Ascending aorta (tissue), 2 donors: ENCODE results near the gene CYP4F22. TPM values are rescaled to one million over a fixed set of nuclear protein-coding genes. Genes with fewer than 3 reads are reported as not detected.

ENCODE experiments used
- DNase-seq, 2 donors: peaks; one replicate each; pipeline ENCODE4 v3.0.0-alpha.2; 2019; ENCODE audit warnings: low spot score in 2 of 2
- H3K27ac ChIP-seq, 2 donors: fragments of 200-600 bp; sonication (generic); one replicate each; pipeline ENCODE4 v1.5.1; 2016 to 2017; ENCODE audit warnings: mild to moderate bottlenecking in 1 of 2
- H3K27me3 ChIP-seq: fragments of 200-600 bp; sonication (generic); one replicate; pipeline ENCODE4 v1.5.1; 2017
- H3K36me3 ChIP-seq, 2 donors: fragments of 200-600 bp; sonication (generic); one replicate each; pipeline ENCODE4 v1.5.1; 2016
- H3K4me1 ChIP-seq, 2 donors: fragments of 200-600 bp; sonication (generic); one replicate each; pipeline ENCODE4 v1.5.1; 2016 to 2017; ENCODE audit warnings: mild to moderate bottlenecking in 1 of 2
- H3K4me3 ChIP-seq, 2 donors: fragments of 200-600 bp; sonication (generic); one replicate each; pipeline ENCODE4 v1.5.1; 2016 to 2017; ENCODE audit warnings: mild to moderate bottlenecking in 1 of 2
- H3K9me3 ChIP-seq, 2 donors: fragments of 200-600 bp; sonication (generic); one replicate each; pipeline ENCODE4 v1.5.1; 2016
- intact Hi-C: fragments of 100-400 bp; cut with DNase I; formaldehyde crosslinking; loops from one replicate; pipeline ENCODE4 v1.15.1; 2023
- total RNA-seq: library from RNA; depleted of rRNA; stranded (reverse); fragments of >200 nt; gene quantifications from one replicate; pipeline ENCODE4 v1.1.0, GENCODE V29; 2016
- TF ChIP-seq, protein P1 (sequence below), 3 experiments: fragments of 200-600 bp in 2 of 3; fragments of 450-650 bp in 1 of 3; sonication (generic) in 2 of 3; IDR thresholded peaks; one replicate each; pipeline ENCODE4 v1.5.1; 2016 to 2019; ENCODE audit warnings: antibody characterized with exemption in 3 of 3, mild to moderate bottlenecking in 1 of 3, moderate library complexity in 1 of 3

CYP4F22 gene
- total RNA-seq, 1 donor from 2014 or later = not detected

DNA sequence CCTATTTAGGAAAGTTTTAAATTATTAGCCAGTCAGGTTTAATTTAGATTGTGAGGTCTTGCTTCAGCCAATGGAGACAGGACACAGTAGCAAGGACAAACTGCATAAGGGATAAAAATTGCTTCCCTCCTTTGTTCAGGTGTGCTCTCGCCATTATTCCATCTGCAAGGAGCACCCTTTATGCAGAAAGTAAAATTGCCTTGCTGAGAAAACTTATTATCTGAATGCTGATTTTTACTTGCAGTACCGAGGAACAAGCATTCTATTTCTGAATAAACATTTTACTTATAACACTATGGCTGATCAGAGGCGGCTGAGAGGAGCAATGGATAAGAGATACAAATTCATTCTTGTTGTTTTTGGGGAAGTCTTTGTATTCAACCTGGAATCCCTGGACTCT lies 8.0 kb downstream of the CYP4F22 start:
- Histone ChIP-seq H3K4me1 (no peaks in the 10 kb centered on the region), H3K36me3 (no peaks in the 10 kb centered on the region), H3K27ac (no peak overlapping the region), H3K27me3 (no peaks in the 10 kb centered on the region), H3K9me3 (peaks cover 0 to 11% of the 10 kb centered on the region in 2 donors), H3K4me3 (no peak overlapping the region)
- TF ChIP-seq, protein P1, sequence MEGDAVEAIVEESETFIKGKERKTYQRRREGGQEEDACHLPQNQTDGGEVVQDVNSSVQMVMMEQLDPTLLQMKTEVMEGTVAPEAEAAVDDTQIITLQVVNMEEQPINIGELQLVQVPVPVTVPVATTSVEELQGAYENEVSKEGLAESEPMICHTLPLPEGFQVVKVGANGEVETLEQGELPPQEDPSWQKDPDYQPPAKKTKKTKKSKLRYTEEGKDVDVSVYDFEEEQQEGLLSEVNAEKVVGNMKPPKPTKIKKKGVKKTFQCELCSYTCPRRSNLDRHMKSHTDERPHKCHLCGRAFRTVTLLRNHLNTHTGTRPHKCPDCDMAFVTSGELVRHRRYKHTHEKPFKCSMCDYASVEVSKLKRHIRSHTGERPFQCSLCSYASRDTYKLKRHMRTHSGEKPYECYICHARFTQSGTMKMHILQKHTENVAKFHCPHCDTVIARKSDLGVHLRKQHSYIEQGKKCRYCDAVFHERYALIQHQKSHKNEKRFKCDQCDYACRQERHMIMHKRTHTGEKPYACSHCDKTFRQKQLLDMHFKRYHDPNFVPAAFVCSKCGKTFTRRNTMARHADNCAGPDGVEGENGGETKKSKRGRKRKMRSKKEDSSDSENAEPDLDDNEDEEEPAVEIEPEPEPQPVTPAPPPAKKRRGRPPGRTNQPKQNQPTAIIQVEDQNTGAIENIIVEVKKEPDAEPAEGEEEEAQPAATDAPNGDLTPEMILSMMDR (IDR thresholded peaks at IDR 0.05) = no peak
- no peak for DNase-seq
- intact Hi-C loops = no loop called here

DNA sequence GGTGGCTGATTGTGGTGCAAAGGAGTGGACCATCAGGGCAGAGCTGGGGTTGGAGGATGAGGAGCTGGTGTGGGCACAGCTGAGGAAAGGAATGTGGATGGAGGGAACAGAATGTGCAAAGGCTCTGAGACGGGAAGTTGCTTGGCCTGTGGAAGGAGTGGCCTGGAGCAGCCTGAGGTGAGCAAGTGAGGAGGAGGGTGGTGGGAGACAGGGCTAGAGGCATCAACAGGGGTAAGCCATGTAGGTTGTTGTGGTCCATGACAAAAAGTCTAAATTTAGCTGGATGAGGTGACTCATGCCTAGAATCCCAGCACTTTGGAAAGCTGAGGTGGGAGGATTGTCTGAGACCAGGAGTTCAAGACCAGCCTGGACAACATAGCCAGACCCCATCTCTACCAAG lies 9.5 kb downstream of the CYP4F22 start:
- intact Hi-C loops = no loop called here
- TF ChIP-seq, protein P1 (IDR thresholded peaks at IDR 0.05) = no peak
- H3K27me3 ChIP-seq = no peaks in the 10 kb centered on the region

DNA sequence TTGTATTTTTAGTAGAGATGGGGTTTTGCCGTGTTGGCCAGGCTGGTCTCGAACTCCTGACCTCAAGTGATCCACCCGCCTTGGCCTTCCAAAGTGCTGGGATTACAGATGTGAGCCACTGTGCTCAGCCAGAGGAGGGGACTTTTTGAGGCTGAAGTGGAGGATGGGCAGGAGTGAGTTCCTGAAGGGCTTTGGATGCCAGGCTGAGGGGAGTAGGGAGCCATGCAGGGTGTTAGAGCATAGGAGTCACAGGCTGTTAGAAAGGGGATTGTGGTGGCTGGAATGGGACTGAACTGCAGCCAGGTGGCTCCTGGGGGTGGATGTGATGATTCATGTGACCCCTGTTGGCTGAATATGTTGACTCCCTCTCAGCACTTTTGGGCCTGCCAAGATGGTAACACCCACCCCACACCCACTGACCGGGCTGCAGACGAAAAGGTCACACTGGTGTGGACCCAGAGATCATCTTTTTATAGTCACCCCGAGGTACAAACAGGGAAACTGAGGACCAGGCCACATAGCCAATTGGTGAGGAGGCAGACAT lies 11.2 kb downstream of the CYP4F22 start:
- TF ChIP-seq, protein P1 (IDR thresholded peaks at IDR 0.05) = no peak
- intact Hi-C loops = no loop called here
- Histone ChIP-seq H3K4me3 (no peak overlapping the region), H3K27ac (no peak overlapping the region), H3K36me3 (no peaks in the 10 kb centered on the region), H3K9me3 (peaks cover 0 to 11% of the 10 kb centered on the region in 2 donors), H3K27me3 (no peaks in the 10 kb centered on the region), H3K4me1 (no peaks in the 10 kb centered on the region)
- no peak for DNase-seq

More for the DNA sequence above, 9.5 kb downstream of the CYP4F22 start:
- H3K9me3 ChIP-seq = peaks cover 0 to 11% of the 10 kb centered on the region in 2 donors
- no peaks in the 10 kb centered on the region for H3K4me1 ChIP-seq
- no peak for DNase-seq
- no peaks in the 10 kb centered on the region for H3K36me3 ChIP-seq
- H3K4me3 ChIP-seq = no peak overlapping the region
- H3K27ac ChIP-seq = no peak overlapping the region

DNA sequence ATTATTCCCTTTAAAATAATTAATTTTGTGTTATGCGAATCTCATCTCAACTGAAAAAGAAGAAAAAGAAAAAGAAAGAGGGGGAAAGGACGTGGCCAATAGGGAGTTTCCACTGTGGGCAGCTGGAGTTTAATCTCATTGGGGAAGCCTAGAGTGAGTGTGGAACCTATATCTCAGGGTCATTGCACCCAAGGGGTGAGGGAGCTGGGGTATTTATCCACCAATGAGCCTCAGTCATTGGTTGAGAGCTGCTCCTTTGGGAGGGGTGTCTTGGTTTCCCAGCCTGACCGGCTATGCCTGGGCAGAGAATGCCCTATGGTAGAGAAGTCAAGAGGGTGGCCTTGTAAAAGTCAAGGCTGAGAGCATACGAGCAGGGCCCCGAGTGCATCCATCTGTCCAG lies 16.5 kb downstream of the CYP4F22 start:
- H3K27ac ChIP-seq = no peak overlapping the region
- no peaks in the 10 kb centered on the region for H3K9me3 ChIP-seq
- H3K4me3 ChIP-seq = no peak overlapping the region
- TF ChIP-seq, protein P1 (IDR thresholded peaks at IDR 0.05) = no peak
- no peaks in the 10 kb centered on the region for H3K36me3 ChIP-seq
- intact Hi-C loops = no loop called here
- no peaks in the 10 kb centered on the region for H3K4me1 ChIP-seq
- H3K27me3 ChIP-seq = no peaks in the 10 kb centered on the region
- no peak for DNase-seq

DNA sequence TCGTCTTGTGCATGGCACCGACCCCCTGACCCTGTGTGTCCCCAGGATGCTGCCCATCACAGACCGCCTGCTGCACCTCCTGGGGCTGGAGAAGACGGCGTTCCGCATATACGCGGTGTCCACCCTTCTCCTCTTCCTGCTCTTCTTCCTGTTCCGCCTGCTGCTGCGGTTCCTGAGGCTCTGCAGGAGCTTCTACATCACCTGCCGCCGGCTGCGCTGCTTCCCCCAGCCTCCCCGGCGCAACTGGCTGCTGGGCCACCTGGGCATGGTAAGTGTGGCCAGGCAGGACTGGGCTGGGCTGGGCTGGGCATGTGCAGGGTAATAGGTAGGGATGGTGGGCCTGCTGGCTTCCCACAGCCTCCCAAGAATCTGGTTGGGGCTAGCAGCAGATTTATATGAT lies 17.0 kb downstream of the CYP4F22 start:
- DNase-seq = no peak
- TF ChIP-seq, protein P1 (IDR thresholded peaks at IDR 0.05) = no peak
- H3K27me3 ChIP-seq = no peaks in the 10 kb centered on the region
- H3K9me3 ChIP-seq = no peaks in the 10 kb centered on the region
- H3K4me1 ChIP-seq = no peaks in the 10 kb centered on the region
- intact Hi-C loops = no loop called here
- no peak overlapping the region for H3K4me3 ChIP-seq
- H3K27ac ChIP-seq = no peak overlapping the region
- H3K36me3 ChIP-seq = no peaks in the 10 kb centered on the region

DNA sequence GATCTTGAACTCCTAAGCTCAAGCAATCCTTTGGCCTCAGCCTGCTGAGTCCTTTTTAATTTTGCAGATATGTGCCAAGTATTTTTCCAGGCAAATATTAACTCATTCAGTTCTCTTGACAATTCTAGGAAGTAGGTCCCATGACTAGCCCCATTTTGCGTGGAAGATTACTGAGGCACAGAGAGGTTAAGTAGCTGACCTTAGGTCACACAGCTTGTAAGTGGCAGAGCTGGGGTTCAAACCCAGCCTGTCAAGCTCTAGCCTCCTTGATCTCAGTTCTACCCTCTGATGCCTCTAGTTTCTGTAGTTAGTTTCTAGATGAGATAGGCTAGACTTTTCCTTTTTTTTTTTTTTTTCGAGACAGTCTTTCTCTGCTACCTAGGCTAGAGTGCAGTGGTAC lies 18.1 kb downstream of the CYP4F22 start:
- Histone ChIP-seq H3K4me1 (no peaks in the 10 kb centered on the region), H3K27ac (no peak overlapping the region), H3K27me3 (no peaks in the 10 kb centered on the region), H3K36me3 (no peaks in the 10 kb centered on the region), H3K4me3 (no peak overlapping the region), H3K9me3 (no peaks in the 10 kb centered on the region)
- intact Hi-C loops = no loop called here
- no peak for DNase-seq
- TF ChIP-seq, protein P1 (IDR thresholded peaks at IDR 0.05) = no peak
